Measurements from ENCODE around the gene PRKCD. TPM values are rescaled to one million over a fixed set of nuclear protein-coding genes. Genes with fewer than 3 reads are reported as not detected.

The PRKCD gene
- total RNA-seq, 2 experiments from 2014 or later = 17.2 to 18.7 TPM

- no peaks in the 10 kb centered on the region for H3K27me3 Mint-ChIP-seq
- ATAC-seq = no peak
- no peak for DNase-seq
- H3K4me3 Mint-ChIP-seq = no peak overlapping the region
- H3K27ac Mint-ChIP-seq = no peak overlapping the region
- H3K9me3 Mint-ChIP-seq (ENCODE audit: low read depth) = no peaks in the 10 kb centered on the region
- H3K4me1 Mint-ChIP-seq = peaks cover 2% of the 10 kb centered on the region
- peaks cover 6% of the 10 kb centered on the region for H3K36me3 Mint-ChIP-seq
- CTCF ChIA-PET = interaction anchor here (1.0 kb wide), 1 partner anchor 9 kb away, joined by 3 read pairs; no protein-coding TSS in a partner anchor
These were observed 25.7 kb downstream of the PRKCD start for GRCh38 chr3:53186726-53187125.

GRCh38 chr3:53187430-53187829, 26.4 kb downstream of the PRKCD start:
- H3K9me3 Mint-ChIP-seq (ENCODE audit: low read depth) = no peaks in the 10 kb centered on the region
- ATAC-seq (no peak), DNase-seq (no peak)
- H3K27me3 Mint-ChIP-seq = no peaks in the 10 kb centered on the region
- CTCF ChIA-PET = interaction anchor here (0.7 to 1.0 kb wide), 2 partner anchors 9 to 13 kb away, joined by 3 to 4 read pairs; no protein-coding TSS in a partner anchor
- no peak overlapping the region for H3K4me3 Mint-ChIP-seq
- peaks cover 5% of the 10 kb centered on the region for H3K4me1 Mint-ChIP-seq
- peaks cover 9% of the 10 kb centered on the region for H3K36me3 Mint-ChIP-seq
- H3K27ac Mint-ChIP-seq = no peak overlapping the region

- Mint-ChIP-seq H3K27me3 (no peaks in the 10 kb centered on the region), H3K27ac (no peak overlapping the region), H3K9me3 (ENCODE audit: low read depth) (no peaks in the 10 kb centered on the region), H3K4me1 (peaks cover 9% of the 10 kb centered on the region), H3K36me3 (peaks cover 9% of the 10 kb centered on the region), H3K4me3 (no peak overlapping the region)
- CTCF ChIA-PET = interaction anchor here (0.7 kb wide), 1 partner anchor 13 kb away, joined by 4 read pairs; no protein-coding TSS in a partner anchor
- ATAC-seq (no peak), DNase-seq (no peak)
These were observed 27.2 kb downstream of the PRKCD start for GRCh38 chr3:53188136-53188685.

- H3K36me3 Mint-ChIP-seq = peaks cover 9% of the 10 kb centered on the region
- H3K9me3 Mint-ChIP-seq (ENCODE audit: low read depth) = no peaks in the 10 kb centered on the region
- no peak overlapping the region for H3K27ac Mint-ChIP-seq
- no peaks in the 10 kb centered on the region for H3K27me3 Mint-ChIP-seq
- DNase-seq (no peak), ATAC-seq (no peak)
- peaks cover 9% of the 10 kb centered on the region for H3K4me1 Mint-ChIP-seq
- CTCF ChIA-PET = interaction anchor here (1.2 kb wide), 1 partner anchor 78 kb away, joined by 3 read pairs; no protein-coding TSS in a partner anchor
- H3K4me3 Mint-ChIP-seq = no peak overlapping the region
These were observed 27.7 kb downstream of the PRKCD start for GRCh38 chr3:53188720-53189119.

- Mint-ChIP-seq H3K27me3 (no peaks in the 10 kb centered on the region), H3K36me3 (peaks cover 9% of the 10 kb centered on the region), H3K9me3 (ENCODE audit: low read depth) (no peaks in the 10 kb centered on the region), H3K4me1 (peaks cover 9% of the 10 kb centered on the region), H3K4me3 (no peak overlapping the region), H3K27ac (no peak overlapping the region)
- DNase-seq (no peak), ATAC-seq (no peak)
- CTCF ChIA-PET = interaction anchor here (1.2 kb wide), 1 partner anchor 79 kb away, joined by 3 read pairs; no protein-coding TSS in a partner anchor
These were observed 28.3 kb downstream of the PRKCD start for GRCh38 chr3:53189276-53189675.

DNA sequence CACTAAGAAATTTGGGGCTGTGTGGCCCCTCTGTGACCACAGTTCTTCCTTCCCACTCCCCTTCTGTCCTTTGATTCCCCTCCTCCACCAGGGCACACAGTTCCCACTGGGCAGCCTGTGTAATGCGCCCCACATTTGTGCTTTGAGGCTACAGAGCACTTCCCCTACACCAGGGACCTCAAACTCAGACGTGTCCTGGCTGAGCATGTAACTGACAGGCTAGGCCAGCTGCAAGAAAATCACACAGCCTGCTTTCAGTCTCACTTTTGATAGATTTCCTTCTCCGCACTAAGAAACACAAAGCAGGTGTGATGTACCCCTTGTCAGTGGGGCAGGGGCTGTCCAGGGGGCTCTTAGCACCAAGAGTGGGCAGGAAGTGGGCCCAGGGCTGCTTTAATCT, 29.6 kb downstream of the PRKCD start:
- DNase-seq (no peak), ATAC-seq (no peak)
- Mint-ChIP-seq H3K27ac (no peak overlapping the region), H3K4me3 (no peak overlapping the region), H3K9me3 (ENCODE audit: low read depth) (no peaks in the 10 kb centered on the region), H3K27me3 (no peaks in the 10 kb centered on the region), H3K4me1 (peaks cover 10% of the 10 kb centered on the region), H3K36me3 (peaks cover 7% of the 10 kb centered on the region)
- CTCF ChIA-PET = interaction anchor here (1.6 to 3.0 kb wide), 2 partner anchors 56 to 76 kb away, joined by 5 to 20 read pairs; no protein-coding TSS in a partner anchor

GRCh38 chr3:53191836-53192480, 30.9 kb downstream of the PRKCD start:
- H3K27me3 Mint-ChIP-seq = no peaks in the 10 kb centered on the region
- no peak overlapping the region for H3K27ac Mint-ChIP-seq
- H3K36me3 Mint-ChIP-seq = peaks cover 7% of the 10 kb centered on the region
- DNase-seq = no peak
- H3K4me3 Mint-ChIP-seq = no peak overlapping the region
- peaks cover 15% of the 10 kb centered on the region for H3K4me1 Mint-ChIP-seq
- ATAC-seq = no peak
- no peaks in the 10 kb centered on the region for H3K9me3 Mint-ChIP-seq (ENCODE audit: low read depth)
- CTCF ChIA-PET = interaction anchor here (0.9 to 3.0 kb wide), 6 partner anchors 9 to 341 kb away, joined by 3 to 20 read pairs (median 4); no protein-coding TSS in a partner anchor

- H3K27me3 Mint-ChIP-seq = no peaks in the 10 kb centered on the region
- H3K36me3 Mint-ChIP-seq = peaks cover 7% of the 10 kb centered on the region
- CTCF ChIA-PET = interaction anchor here (0.7 to 3.0 kb wide), 6 partner anchors 59 to 341 kb away, joined by 3 to 20 read pairs (median 5); no protein-coding TSS in a partner anchor
- no peak overlapping the region for H3K27ac Mint-ChIP-seq
- DNase-seq = no peak
- peaks cover 18% of the 10 kb centered on the region for H3K4me1 Mint-ChIP-seq
- H3K9me3 Mint-ChIP-seq (ENCODE audit: low read depth) = no peaks in the 10 kb centered on the region
- H3K4me3 Mint-ChIP-seq = no peak overlapping the region
- ATAC-seq = no peak
These were observed 31.6 kb downstream of the PRKCD start for GRCh38 chr3:53192608-53193007.

DNA sequence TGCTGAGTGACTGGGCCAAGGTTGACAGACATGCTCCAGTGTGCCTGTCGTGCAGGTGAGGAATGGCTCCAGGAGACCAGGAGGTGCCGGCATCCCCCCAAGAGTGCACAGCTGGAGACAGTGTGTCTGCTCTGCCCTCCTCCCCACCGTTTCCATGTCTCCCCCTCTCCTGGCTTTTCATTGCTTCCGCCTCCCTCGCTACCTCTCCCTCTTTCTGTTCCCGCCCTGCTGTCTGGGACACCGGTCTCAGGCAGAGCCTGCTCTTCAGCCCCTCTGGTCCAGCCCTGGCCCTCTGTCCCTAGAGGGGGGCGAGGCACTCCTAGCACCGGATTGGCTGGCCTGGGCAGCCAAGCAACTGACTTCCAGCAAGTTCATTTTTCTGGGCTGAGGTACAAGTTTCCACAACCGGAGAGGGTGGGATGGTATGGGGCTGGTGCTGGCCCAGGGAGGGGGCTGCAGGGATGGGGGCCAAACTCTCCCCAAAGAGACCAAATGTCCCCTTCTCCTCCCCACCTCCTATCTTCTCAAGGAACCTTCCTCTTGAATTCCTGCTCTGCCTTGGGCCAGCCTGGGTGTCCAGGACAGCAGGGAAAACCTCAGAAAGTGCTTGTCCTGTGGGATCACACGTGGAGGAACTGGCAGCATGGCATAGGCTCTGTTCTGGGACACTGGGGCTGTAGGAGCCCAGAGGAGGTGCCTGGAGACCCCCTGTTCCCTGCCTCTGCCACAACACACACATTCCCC, 32.6 kb downstream of the PRKCD start:
- no peak for ATAC-seq
- peaks cover 7% of the 10 kb centered on the region for H3K36me3 Mint-ChIP-seq
- DNase-seq = no peak
- H3K9me3 Mint-ChIP-seq (ENCODE audit: low read depth) = no peaks in the 10 kb centered on the region
- H3K4me1 Mint-ChIP-seq = peaks cover 18% of the 10 kb centered on the region
- H3K27me3 Mint-ChIP-seq = no peaks in the 10 kb centered on the region
- no peak overlapping the region for H3K27ac Mint-ChIP-seq
- H3K4me3 Mint-ChIP-seq = no peak overlapping the region
- CTCF ChIA-PET = interaction anchor here (1.4 to 4.6 kb wide), 5 partner anchors 60 to 83 kb away, joined by 5 to 165 read pairs (median 20); partner anchors contain the start of gene RFT1

DNA sequence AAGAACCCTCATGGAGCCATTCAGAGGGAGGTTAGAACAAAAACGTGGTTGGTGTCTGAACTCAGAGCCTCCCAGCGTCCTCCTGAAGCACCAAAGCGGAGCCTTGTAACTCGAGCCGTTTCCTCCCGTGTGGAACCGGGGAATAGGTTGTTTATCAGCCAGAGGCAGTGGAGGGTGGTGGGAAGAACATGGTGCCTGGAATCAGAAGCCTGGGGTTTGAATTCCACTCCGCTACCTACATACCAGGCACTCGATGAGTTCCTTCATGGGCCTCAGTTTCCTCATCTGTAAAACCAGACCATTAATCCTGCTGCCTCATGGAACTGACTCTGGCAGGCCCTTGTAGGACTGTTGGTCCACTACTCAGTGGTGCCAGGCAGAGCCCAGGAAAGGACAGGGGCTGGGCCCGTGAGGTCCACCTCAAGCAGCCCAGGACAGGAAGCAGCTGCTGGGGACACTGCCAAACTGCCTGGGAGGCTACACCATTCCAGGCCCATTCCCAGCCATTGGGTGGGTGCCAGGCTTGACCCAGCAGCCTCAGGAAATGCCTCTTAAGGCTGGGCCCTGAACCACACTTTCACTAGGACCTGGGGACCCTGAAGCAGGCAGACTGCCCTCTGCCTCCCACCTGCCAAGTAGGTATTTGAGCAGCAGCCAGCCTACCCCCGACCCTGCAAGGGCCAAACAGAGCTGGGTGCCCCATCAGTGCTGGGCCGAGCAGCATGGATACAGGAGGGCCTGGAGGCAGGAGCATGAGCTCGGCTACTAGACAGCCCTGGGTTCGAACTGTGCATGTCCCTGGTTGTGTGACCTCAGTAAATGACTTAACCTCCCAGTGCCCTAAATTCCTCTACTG, 33.4 kb downstream of the PRKCD start:
- CTCF ChIA-PET = interaction anchor here (0.8 to 4.6 kb wide), 11 partner anchors 9 to 85 kb away, joined by 3 to 165 read pairs (median 12); partner anchors contain the start of gene RFT1
- Mint-ChIP-seq H3K4me1 (peaks cover 18% of the 10 kb centered on the region), H3K4me3 (no peak overlapping the region), H3K27ac (no peak overlapping the region), H3K9me3 (ENCODE audit: low read depth) (no peaks in the 10 kb centered on the region), H3K36me3 (peaks cover 7% of the 10 kb centered on the region), H3K27me3 (no peaks in the 10 kb centered on the region)
- ATAC-seq (no peak), DNase-seq (no peak)

- Mint-ChIP-seq H3K27ac (no peak overlapping the region), H3K36me3 (peaks cover 4% of the 10 kb centered on the region), H3K4me3 (no peak overlapping the region), H3K4me1 (peaks cover 18% of the 10 kb centered on the region), H3K9me3 (ENCODE audit: low read depth) (no peaks in the 10 kb centered on the region), H3K27me3 (no peaks in the 10 kb centered on the region)
- ATAC-seq = no peak
- no peak for DNase-seq
- CTCF ChIA-PET = interaction anchor here (0.8 to 4.6 kb wide), 15 partner anchors 9 to 85 kb away, joined by 3 to 165 read pairs (median 8); partner anchors contain the start of genes PRKCD and RFT1
These were observed 34.0 kb downstream of the PRKCD start for GRCh38 chr3:53195066-53195450.
